Measurements from ENCODE around the gene PNKD. TPM values are rescaled to one million over a fixed set of nuclear protein-coding genes. Genes with fewer than 3 reads are reported as not detected.
A peak's percentile ranks its signal among the peaks of the same experiment; 100 is the strongest.

The PNKD gene
- total and polyA plus RNA-seq, 3 donors from 2014 or later: 79.3 to 90.7 (median 84.2) TPM

- DNase-seq: no peak
- Histone ChIP-seq H3K4me1 (peaks cover 22% of the 10 kb centered on the region), H3K36me3 (ENCODE audit: low read depth, missing control alignments) (no peaks in the 10 kb centered on the region), H3K27me3 (no peaks in the 10 kb centered on the region), H3K4me3 (no peak overlapping the region), H3K27ac (no peak overlapping the region), H3K9me3 (no peaks in the 10 kb centered on the region)
- TF ChIP-seq CTCF (IDR thresholded peaks at IDR 0.05): no peak
- no peak for TF ChIP-seq POLR2A (IDR thresholded peaks at IDR 0.05)
- intact Hi-C loops (cut with DNase I; ENCODE audit: low total_unique reads): loop anchor here (5.0 kb wide), 1 partner anchor 102 kb away; the partner anchor contains the start of gene TMBIM1
- WGBS, 2 donors: 78 to 81% methylated on average over 10 to 13 of the region's 13 CpGs
Measured at GRCh38 chr2:218394298-218395089, 124.2 kb downstream of the PNKD start.

GRCh38 chr2:218395090-218395444, 124.7 kb downstream of the PNKD start:
- Histone ChIP-seq H3K27me3 (no peaks in the 10 kb centered on the region), H3K9me3 (no peaks in the 10 kb centered on the region), H3K4me3 (peak overlapping the region in 1 of 2 donors; percentile 97), H3K27ac (peak overlapping the region in 1 of 2 donors; percentile 99), H3K4me1 (peaks cover 22% of the 10 kb centered on the region), H3K36me3 (ENCODE audit: low read depth, missing control alignments) (no peaks in the 10 kb centered on the region)
- intact Hi-C loops (cut with DNase I; ENCODE audit: low total_unique reads): loop anchor here (5.0 kb wide), 1 partner anchor 103 kb away; the partner anchor contains the start of gene TMBIM1
- WGBS, 2 donors: 71 to 93% methylated on average over 6 of the region's 6 CpGs
- no peak for TF ChIP-seq POLR2A (IDR thresholded peaks at IDR 0.05)
- TF ChIP-seq CTCF (IDR thresholded peaks at IDR 0.05): no peak
- no peak for DNase-seq

GRCh38 chr2:218395456-218395825, 125.1 kb downstream of the PNKD start:
- no peaks in the 10 kb centered on the region for H3K27me3 ChIP-seq
- H3K9me3 ChIP-seq: no peaks in the 10 kb centered on the region
- H3K36me3 ChIP-seq (ENCODE audit: low read depth, missing control alignments): no peaks in the 10 kb centered on the region
- H3K4me3 ChIP-seq: peak overlapping the region; percentile 97 to 99
- H3K27ac ChIP-seq: peak overlapping the region; percentile 98 to 99
- intact Hi-C loops (cut with DNase I; ENCODE audit: low total_unique reads): loop anchor here (5.0 kb wide), 1 partner anchor 103 kb away; the partner anchor contains the start of gene TMBIM1
- no peak for DNase-seq
- TF ChIP-seq POLR2A (IDR thresholded peaks at IDR 0.05): no peak
- TF ChIP-seq CTCF (IDR thresholded peaks at IDR 0.05): no peak
- H3K4me1 ChIP-seq: peaks cover 22% of the 10 kb centered on the region
- WGBS, 2 donors: 26 to 29% methylated on average over 16 of the region's 16 CpGs

GRCh38 chr2:218395826-218396687, 125.7 kb downstream of the PNKD start:
- peak overlapping the region; percentile 98 to 99 for H3K27ac ChIP-seq
- H3K27me3 ChIP-seq: no peaks in the 10 kb centered on the region
- peaks cover 22% of the 10 kb centered on the region for H3K4me1 ChIP-seq
- no peaks in the 10 kb centered on the region for H3K9me3 ChIP-seq
- 0 to 1% methylated on average over 17 to 50 of the region's 57 CpGs for WGBS, 2 donors
- no peak for TF ChIP-seq POLR2A (IDR thresholded peaks at IDR 0.05)
- peak; percentile 88 to 95 (median 94) for TF ChIP-seq CTCF (IDR thresholded peaks at IDR 0.05)
- intact Hi-C loops (cut with DNase I; ENCODE audit: low total_unique reads): loop anchor here (5.0 kb wide), 1 partner anchor 104 kb away; the partner anchor contains the start of gene TMBIM1
- peak; percentile 92 for DNase-seq
- peak overlapping the region; percentile 97 to 99 for H3K4me3 ChIP-seq
- H3K36me3 ChIP-seq (ENCODE audit: low read depth, missing control alignments): no peaks in the 10 kb centered on the region

Small RNAs within 50 kb of the gene (microRNA-seq; reads per million reads assigned to microRNA genes)
- gene MIR6513 (ENCODE audit: borderline number of aligned reads in 2 of 2, borderline replicate concordance in 1 of 2) (3.5 to 5.5 reads per million in 2 donors), gene MIR6810 (ENCODE audit: borderline number of aligned reads in 2 of 2, borderline replicate concordance in 1 of 2) (2.1 to 4.1 reads per million in 2 donors)

Small RNAs within 50 kb of the gene (small RNA-seq; reads per million reads assigned to genes)
- 0 to 0.18 reads per million in 2 donors for gene MIR6810

Other genes with a start within 250 kb of the PNKD start
- under 1 TPM; 0.37 to 0.39 TPM for gene RUFY4, start 201.3 kb upstream of the PNKD start, total RNA-seq
- gene RUFY4, start 201.3 kb upstream of the PNKD start, polyA plus RNA-seq (ENCODE audit: insufficient read depth, low read depth, low replicate concordance): 0.17 TPM
- gene CXCR2, start 144.5 kb upstream of the PNKD start, total RNA-seq: under 1 TPM in 1 of 2 donors, not detected in 1; 0.12 TPM
- gene CXCR2, start 144.5 kb upstream of the PNKD start, polyA plus RNA-seq (ENCODE audit: insufficient read depth, low read depth, low replicate concordance): 0.45 TPM
- gene CXCR1, start 103.6 kb upstream of the PNKD start, total RNA-seq: under 1 TPM in 1 of 2 donors, not detected in 1; 0.16 TPM
- gene CXCR1, start 103.6 kb upstream of the PNKD start, polyA plus RNA-seq (ENCODE audit: insufficient read depth, low read depth, low replicate concordance): 0.61 TPM
- 100 to 1,000 TPM; 255 to 271 TPM for gene ARPC2, start 53.3 kb upstream of the PNKD start, total RNA-seq
- 338 TPM for gene ARPC2, start 53.3 kb upstream of the PNKD start, polyA plus RNA-seq (ENCODE audit: insufficient read depth, low read depth, low replicate concordance)
- gene GPBAR1, start 9.5 kb upstream of the PNKD start, total RNA-seq: 1 to 10 TPM; 1.5 to 1.8 TPM
- 3.4 TPM for gene GPBAR1, start 9.5 kb upstream of the PNKD start, polyA plus RNA-seq (ENCODE audit: insufficient read depth, low read depth, low replicate concordance)
- gene AAMP, start 382 bp upstream of the PNKD start, total RNA-seq: 100 to 1,000 TPM; 154 to 177 TPM
- gene AAMP, start 382 bp upstream of the PNKD start, polyA plus RNA-seq (ENCODE audit: insufficient read depth, low read depth, low replicate concordance): 112 TPM
- gene TMBIM1, start 22.0 kb downstream of the PNKD start, total RNA-seq: 10 to 100 TPM; 59.9 to 81.0 TPM
- 77.6 TPM for gene TMBIM1, start 22.0 kb downstream of the PNKD start, polyA plus RNA-seq (ENCODE audit: insufficient read depth, low read depth, low replicate concordance)
- 1 to 10 TPM; 2.0 to 5.7 TPM for gene CATIP, start 86.3 kb downstream of the PNKD start, total RNA-seq
- gene CATIP, start 86.3 kb downstream of the PNKD start, polyA plus RNA-seq (ENCODE audit: insufficient read depth, low read depth, low replicate concordance): 19.6 TPM
- 10 to 100 TPM; 12.7 to 32.3 TPM for gene SLC11A1, start 111.8 kb downstream of the PNKD start, total RNA-seq
- 2.8 TPM for gene SLC11A1, start 111.8 kb downstream of the PNKD start, polyA plus RNA-seq (ENCODE audit: insufficient read depth, low read depth, low replicate concordance)
- 10 to 100 TPM; 60.7 to 87.3 TPM for gene CTDSP1, start 129.3 kb downstream of the PNKD start, total RNA-seq
- 65.2 TPM for gene CTDSP1, start 129.3 kb downstream of the PNKD start, polyA plus RNA-seq (ENCODE audit: insufficient read depth, low read depth, low replicate concordance)
- under 1 TPM; 0.50 to 0.71 TPM for gene VIL1, start 148.6 kb downstream of the PNKD start, total RNA-seq
- 1.6 TPM for gene VIL1, start 148.6 kb downstream of the PNKD start, polyA plus RNA-seq (ENCODE audit: insufficient read depth, low read depth, low replicate concordance)